Caki2 (cell line): ENCODE results near the gene RASL11A. TPM values are rescaled to one million over a fixed set of nuclear protein-coding genes. Genes with fewer than 3 reads are reported as not detected.
"Not testable (repeated sequence)": the region's sequence is repeated elsewhere in the genome, so short reads cannot be mapped to it uniquely, and the experiment has no call there.

Source experiments
- DNase-seq: peaks from one replicate; pipeline ENCODE4 v3.0.0-alpha.2; 2015; ENCODE audit warnings: low read depth
- in situ Hi-C: cut with HindIII; loops from 2 replicates; pipeline ENCODE4 v1.10.0; 2016; ENCODE audit warnings: low sequenced_read_pairs, low pct_unique_long_range_greater_than_20kb, mixed read lengths
- total RNA-seq: library from RNA; depleted of rRNA; stranded (reverse); fragments of >200 nt; shearing (Covaris generic); gene quantifications from 2 replicates; pipeline ENCODE4 v1.2.3, GENCODE V29; 2014; ENCODE audit warnings: low replicate concordance

Gene RASL11A
- total RNA-seq, 1 experiment from 2014 or later = 44.7 TPM

DNA sequence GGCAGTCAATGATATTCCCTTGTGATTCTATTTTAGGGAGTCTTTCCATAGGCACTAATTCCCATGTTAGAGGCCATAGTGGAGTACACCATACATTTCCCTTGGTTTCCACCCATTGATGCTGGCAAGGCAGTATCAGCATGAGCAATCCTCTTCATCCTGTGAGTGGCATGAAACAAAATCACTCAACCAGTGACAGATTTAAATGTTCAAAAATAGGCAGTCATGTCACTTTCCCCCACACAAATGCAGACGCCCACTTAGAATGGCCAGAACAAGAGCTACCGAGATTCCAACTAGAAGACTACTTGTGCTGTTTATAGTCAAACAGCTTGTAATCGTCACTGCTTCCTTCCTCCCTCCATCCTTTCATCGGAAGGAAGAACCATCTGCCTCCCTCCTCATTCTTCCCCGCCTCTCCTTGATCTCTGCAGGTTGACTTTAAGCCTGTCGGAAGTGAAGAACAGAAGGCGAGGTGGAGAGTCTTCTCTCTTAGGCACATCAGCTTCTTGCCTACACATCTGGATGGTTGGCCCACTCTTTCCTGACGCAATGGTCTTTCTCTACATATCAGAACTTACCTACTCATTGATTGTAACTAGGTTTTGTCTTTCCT is 22.6 kb downstream of the RASL11A start:
- in situ Hi-C loops = no loop called here
- no peak for DNase-seq

- DNase-seq = no peak
- in situ Hi-C loops = no loop called here
Observed at GRCh38 chr13:27293873-27294515, 23.4 kb downstream of the RASL11A start.

- DNase-seq = no peak
- in situ Hi-C loops = no loop called here
Observed at GRCh38 chr13:27295096-27295495, 24.5 kb downstream of the RASL11A start.

DNA sequence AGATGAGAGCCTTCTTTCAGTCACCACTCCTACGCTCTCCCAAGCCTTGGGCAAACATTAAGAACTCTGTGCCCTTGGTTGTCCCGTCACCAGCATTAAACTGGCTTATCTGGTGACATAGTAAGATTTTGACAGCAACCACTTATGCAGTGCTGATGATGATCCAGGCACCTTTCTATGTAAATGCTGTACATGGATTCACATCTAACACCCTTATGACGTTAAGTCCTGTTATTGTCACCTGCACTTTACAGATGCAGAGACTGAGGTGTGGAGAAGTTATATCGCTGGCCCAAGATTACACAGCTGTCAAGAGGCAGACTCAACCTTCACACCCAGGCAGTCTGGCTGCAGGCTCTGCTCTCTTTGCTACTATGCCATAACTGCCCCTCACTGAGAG is 25.0 kb downstream of the RASL11A start:
- in situ Hi-C loops = no loop called here
- no peak for DNase-seq

GRCh38 chr13:27296496-27296895 is 25.9 kb downstream of the RASL11A start:
- DNase-seq = no peak
- in situ Hi-C loops = no loop called here

DNA sequence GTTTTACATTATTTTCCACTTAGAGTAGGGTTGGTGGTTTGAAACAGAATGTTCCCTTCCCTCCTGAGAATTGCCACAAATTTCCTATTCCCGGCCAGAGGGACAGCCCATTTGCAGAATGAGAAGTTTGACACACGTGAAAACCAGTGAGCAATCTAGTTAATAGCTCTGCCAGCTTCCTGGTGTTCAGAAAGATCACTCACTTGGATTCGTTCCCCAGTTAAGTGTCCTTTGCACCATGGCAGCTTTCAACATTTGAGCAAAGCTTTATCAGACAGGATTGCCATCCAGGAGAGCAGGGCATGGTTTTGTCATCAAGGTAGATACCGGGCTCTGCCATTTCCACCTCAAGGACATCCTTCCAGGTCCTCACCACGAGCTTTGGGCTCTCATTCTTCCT is 28.2 kb downstream of the RASL11A start:
- in situ Hi-C loops = no loop called here
- no peak for DNase-seq

- DNase-seq, in situ Hi-C loops: not testable (repeated sequence)
Observed at GRCh38 chr13:27300406-27300805, 29.8 kb downstream of the RASL11A start.

DNA sequence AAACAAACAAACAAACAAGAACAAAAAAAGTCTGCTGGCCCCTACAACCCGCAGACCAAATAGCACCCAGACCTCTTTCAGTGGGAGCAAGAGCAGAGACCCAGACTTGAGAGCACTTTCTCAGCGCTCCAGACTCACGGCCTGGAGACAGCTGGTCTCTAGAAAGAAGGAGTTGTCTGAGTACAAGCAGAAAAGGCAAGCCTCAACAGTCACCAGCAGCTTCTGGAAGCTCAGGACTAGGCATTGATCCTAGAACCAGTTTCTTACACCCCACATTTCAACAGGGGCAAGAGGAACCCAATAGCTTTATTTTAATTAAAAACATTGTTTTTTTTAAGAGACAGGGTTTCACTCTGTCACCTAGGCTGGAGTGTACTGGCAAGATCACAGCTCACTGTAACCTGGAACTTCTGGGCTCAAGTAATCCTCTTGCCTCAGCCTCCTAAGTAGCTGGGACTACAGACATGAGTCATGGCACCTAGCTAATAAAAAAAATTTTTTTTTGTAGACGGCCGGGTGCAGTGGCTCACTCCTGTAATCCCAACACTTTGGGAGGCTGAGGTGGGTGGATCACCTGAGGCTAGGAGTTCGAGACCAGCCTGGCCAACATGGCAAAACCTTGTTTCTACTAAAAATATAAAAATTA is 30.4 kb downstream of the RASL11A start:
- DNase-seq = no peak
- in situ Hi-C loops = no loop called here

GRCh38 chr13:27302643-27303262 is 32.1 kb downstream of the RASL11A start:
- in situ Hi-C loops = no loop called here
- no peak for DNase-seq

DNA sequence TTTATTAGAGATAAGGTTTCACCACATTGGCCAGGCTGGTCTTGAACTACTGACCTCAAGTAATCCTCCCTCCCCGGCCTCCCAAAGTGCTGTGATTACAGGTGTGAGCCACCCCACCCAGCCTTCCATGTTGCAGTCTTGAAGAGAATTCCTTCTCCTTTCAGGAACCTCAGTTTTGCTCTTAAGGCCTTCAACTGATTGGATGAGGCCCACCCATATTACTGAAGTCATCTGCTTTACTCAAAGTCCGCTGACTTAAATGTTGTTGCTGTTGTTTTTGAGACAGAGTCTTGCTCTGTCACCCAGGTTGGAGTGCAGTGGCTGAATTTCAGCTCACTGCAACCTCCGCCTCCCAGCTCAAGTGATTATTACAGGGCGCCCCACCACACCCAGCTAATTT is 33.5 kb downstream of the RASL11A start:
- no peak for DNase-seq
- in situ Hi-C loops = no loop called here

DNA sequence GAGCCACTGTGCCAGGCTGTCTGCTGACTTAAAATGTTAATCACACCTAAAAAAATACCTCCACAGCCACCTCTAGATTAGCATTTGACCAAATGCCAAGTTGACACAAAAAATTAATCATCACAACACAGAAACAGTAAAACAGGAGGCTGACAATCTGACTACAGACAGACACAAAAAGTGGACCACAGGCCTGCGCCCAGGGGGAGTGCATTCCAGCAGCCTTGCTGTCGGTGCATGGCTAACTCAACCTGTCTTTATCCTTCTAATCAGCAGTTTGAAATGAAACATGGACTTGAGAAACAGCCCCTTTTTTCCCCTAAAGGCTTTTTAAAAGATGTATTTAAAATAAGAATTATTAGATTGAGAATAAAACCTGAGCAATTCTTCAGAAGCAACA is 34.0 kb downstream of the RASL11A start:
- no peak for DNase-seq
- in situ Hi-C loops = no loop called here

DNA sequence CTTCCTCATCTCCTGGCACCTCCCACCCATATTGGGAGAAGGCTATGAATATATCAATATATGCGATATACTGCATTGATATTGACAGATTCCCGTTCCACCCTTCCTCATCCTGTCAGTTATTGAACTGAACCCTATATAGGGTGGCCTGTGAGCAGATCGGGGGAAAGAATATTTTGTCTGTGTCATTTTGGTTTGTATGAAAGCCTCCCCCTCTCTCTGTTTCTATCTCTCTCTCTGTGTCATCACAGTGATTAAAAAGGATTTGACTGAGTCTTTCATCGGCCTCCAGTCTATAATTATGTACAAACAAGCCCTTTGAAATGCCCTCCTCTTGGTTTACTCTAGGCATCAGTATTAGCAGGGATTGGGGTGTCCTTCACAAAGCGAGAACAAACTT is 35.7 kb downstream of the RASL11A start:
- in situ Hi-C loops = no loop called here
- DNase-seq = no peak

GRCh38 chr13:27308941-27309340 is 38.3 kb downstream of the RASL11A start:
- no peak for DNase-seq

GRCh38 chr13:27309401-27309958 is 38.9 kb downstream of the RASL11A start:
- no peak for DNase-seq
- in situ Hi-C loops = no loop called here

More at GRCh38 chr13:27308941-27309340, 38.3 kb downstream of the RASL11A start:
- in situ Hi-C loops = no loop called here

- no peak for DNase-seq
- in situ Hi-C loops = no loop called here
Observed at GRCh38 chr13:27309967-27310598, 39.5 kb downstream of the RASL11A start.

DNA sequence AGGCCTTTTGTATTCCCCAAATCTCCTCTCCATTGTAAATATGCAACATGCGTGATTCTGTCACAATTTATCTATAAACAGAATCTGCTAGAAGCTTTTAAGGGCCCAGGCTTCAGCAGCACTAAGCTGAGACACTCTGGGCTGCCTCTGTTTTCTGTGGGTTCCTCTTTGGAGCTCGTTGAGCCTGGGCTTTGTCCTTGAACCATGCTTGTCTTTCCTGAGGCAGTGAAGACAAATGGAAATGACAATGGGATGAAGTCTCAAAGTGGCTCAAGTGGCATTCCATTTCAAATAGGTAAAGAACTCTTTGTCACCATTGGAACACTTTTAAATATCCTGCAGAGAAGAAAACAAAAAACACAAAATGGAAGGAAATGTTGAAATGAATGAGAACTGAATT is 40.3 kb downstream of the RASL11A start:
- in situ Hi-C loops = no loop called here

GRCh38 chr13:27311518-27312210 is 41.0 kb downstream of the RASL11A start:
- in situ Hi-C loops = no loop called here
- DNase-seq = no peak

More for the DNA sequence above, 40.3 kb downstream of the RASL11A start:
- DNase-seq = no peak

- in situ Hi-C loops = no loop called here
- DNase-seq = no peak
Observed at GRCh38 chr13:27313770-27314169, 43.1 kb downstream of the RASL11A start.
